GM12801 (cell line): ENCODE results near the gene ARMCX2.

ENCODE experiments used
- TF ChIP-seq, protein P1 (sequence below): IDR thresholded peaks from one replicate; pipeline ENCODE4 v1.5.1; 2011; ENCODE audit warnings: control low read depth; ENCODE audit not compliant: insufficient read length; ENCODE audit errors: extremely low read depth

The ARMCX2 gene

DNA sequence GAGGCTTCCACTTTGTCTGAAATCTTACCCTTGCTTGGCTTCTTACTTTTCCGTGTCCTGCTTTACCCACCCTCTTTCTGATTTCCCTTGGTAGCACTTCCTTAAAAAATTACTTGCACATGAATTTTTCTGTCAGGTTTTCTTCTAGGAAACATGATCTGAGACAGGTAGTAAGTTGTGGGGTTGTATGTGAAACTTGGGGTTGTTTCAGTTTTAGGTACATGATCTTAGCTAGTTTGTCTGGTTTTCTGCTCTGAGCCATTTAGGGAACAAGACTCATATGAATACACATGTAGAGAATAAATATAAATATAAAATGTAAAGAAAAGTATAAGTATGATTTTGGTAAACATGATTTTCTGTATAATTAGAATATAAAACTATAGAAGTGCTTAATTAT lies 17.4 kb upstream of the ARMCX2 start:
- TF ChIP-seq, protein P1, sequence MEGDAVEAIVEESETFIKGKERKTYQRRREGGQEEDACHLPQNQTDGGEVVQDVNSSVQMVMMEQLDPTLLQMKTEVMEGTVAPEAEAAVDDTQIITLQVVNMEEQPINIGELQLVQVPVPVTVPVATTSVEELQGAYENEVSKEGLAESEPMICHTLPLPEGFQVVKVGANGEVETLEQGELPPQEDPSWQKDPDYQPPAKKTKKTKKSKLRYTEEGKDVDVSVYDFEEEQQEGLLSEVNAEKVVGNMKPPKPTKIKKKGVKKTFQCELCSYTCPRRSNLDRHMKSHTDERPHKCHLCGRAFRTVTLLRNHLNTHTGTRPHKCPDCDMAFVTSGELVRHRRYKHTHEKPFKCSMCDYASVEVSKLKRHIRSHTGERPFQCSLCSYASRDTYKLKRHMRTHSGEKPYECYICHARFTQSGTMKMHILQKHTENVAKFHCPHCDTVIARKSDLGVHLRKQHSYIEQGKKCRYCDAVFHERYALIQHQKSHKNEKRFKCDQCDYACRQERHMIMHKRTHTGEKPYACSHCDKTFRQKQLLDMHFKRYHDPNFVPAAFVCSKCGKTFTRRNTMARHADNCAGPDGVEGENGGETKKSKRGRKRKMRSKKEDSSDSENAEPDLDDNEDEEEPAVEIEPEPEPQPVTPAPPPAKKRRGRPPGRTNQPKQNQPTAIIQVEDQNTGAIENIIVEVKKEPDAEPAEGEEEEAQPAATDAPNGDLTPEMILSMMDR = no peak

DNA sequence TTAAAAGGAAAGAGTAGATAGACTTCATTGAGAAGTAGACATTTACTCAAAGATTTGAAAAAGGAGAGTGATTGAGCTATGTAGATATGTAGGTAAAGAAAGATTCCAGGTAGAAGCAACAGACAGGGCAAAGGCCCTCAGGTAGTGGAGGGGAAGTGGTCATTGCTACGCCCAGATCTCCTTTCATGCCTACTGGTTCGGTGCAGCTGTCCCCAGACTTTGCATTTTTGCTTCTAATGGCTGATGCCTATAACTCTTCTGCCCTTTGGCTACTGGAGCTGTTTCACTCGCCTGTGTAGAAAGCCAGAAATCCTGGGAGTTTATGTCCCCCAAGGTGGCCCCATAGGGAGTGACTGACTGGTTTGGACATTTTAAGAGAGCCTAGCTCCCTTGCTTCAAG lies 16.9 kb upstream of the ARMCX2 start:
- TF ChIP-seq, protein P1 = no peak

DNA sequence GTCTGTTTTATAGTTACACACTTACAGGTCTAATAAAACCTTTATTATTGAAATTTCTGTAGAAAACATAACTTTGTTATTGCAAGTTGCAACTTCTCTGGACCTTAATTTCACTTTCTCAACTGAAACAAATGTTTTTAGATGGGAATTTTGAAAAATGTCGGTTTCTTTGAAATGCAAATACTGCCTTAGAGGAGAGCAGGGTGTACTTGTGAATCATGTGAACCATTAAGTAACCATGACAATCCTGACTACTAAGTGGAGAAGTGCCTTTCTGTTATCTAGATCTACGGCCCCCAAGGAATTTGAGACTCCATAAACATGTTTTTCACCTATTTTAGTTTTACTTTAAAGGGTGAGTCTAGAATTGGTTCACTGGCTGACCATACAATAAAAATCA lies 8.5 kb upstream of the ARMCX2 start:
- TF ChIP-seq, protein P1 = no peak

DNA sequence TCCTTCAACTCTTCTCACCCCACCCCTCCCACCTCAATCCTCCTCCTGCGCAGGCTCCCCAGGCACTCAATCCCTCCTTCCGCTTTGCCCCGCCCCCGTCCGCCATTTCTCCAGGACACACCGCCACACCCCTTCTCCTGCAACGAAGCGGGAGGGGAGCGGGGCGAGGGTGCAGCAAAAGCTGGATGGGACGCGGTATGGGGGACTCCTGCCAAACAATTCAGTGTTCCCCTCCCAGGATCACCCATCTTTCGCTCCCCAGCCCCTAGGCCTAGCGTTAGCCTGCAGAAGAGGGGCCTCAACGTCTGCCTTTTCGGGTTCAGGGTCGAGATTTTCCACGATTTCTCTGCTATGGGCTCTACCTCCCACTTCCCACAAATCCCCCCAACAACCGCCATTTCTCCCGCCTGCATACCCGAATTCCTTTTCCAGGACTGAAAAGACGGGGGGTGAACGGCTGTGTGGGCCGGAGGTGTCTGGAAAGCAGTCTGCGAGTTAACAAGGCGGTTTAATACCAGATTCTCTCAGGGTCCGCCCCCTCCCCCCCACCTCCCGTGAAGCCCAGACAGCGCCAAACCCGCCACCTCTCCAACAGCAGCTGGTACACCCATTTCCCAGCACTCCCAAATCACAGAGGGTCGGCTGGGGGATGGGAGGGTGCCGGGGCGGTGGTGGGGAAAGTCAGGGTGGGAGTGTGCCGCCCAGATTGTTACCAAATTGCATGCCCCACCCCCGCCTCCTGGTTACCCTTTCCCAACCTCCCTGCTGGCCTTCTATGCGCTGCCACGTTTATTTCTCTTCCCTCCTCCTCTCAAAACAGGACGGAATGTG lies 774 bp downstream of the ARMCX2 start:
- TF ChIP-seq, protein P1 = no peak

DNA sequence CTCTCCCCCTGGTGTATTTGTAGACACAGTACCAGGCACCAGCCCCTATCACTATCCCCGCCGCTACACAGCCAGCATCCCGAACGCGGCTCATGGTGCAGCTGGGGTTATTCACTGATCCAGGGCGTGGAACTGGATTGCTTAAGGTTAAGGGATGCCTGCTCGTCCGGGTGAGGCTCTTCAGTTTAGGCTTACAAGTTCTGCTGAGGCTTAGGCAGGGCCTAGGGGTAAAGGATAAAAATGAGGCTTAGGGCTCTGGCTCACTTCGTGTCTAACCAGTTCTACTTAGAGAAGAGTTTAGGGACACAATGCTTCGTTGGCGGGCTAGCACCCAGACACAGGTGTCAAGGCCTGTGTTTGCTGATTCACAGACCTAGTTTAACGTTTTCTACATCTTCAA lies 2.2 kb downstream of the ARMCX2 start:
- TF ChIP-seq, protein P1 = no peak

DNA sequence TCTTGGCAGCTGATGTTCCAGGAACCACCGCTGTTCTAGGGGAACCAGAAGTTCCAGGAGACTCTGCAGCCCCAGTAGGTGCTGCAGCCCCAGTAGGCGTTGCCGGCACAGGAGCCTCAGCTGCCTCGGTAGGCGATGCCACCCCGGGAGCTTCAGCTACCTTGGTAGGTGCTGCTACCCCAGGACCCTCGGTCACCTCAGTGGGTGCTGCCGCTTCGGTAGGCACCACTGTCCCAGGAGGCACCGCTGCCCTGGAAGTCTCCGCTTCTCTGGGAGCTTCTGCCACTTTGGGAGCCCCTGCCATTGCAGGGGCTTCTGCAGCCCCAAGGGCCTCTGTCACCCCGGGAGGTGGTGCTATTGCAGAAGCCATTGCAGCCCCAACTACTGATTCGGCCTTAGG lies 2.8 kb downstream of the ARMCX2 start:
- TF ChIP-seq, protein P1 = no peak

DNA sequence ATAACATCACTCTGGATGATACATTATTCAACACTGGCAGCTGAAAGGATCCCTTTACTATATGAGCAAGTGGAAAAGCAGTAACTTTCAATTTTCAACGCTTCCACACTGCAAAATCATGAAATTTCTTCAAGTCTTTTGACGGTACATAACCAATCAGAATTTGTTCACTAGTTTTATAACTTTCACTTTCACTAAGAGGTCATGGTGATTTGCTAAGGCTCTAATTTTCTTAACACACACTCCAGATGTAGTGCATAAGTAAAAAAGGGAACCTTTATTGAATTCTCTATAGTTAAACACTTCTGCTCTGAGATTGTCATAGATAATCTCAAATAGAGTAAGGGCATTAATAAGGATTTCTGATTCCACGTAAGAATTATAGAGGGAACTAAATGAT lies 4.1 kb downstream of the ARMCX2 start:
- TF ChIP-seq, protein P1 = no peak

DNA sequence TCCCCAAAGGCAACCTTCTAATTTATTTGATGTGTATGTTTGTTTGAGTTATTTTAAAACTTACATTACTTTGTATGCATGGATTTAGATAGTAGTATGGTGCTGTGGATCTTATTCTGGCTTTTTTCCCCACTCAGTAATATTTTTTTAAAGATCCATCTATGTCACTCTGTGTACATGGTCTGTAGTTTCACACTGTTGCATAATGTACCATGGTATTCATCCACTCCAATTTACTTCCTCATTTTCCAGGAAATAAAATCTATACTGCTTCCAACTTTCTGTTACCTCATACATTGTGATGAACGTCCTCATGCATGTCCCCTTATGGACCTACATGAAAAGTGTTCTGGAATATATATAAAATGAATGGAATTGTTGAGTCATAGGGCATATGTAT lies 17.6 kb downstream of the ARMCX2 start:
- TF ChIP-seq, protein P1 = no peak
